Stomach (tissue), 4 donors: ENCODE results near the gene OR2M5.

Experiments
- EP300 ChIP-seq: sonication (generic); formaldehyde crosslinking; IDR thresholded peaks from one replicate; pipeline ENCODE4 v1.6.1; 2017; ENCODE audit warnings: antibody characterized with exemption
- POLR2A ChIP-seq, 4 donors: fragments of 450-650 bp; IDR thresholded peaks; one replicate each; pipeline ENCODE4 v1.6.1; 2016; ENCODE audit warnings: antibody characterized with exemption in 4 of 4, control low read depth in 2 of 4, mild to moderate bottlenecking in 1 of 4, moderate library complexity in 1 of 4
- TF ChIP-seq, protein P1 (sequence below), 7 experiments: fragments of 450-650 bp in 4 of 7; fragments of 200-600 bp in 3 of 7; sonication (generic) in 3 of 7; IDR thresholded peaks; one replicate each; pipeline ENCODE4 v1.5.1; 2016 to 2019; ENCODE audit warnings: antibody characterized with exemption in 7 of 7, control low read depth in 2 of 7, mild to moderate bottlenecking in 1 of 7

GRCh38 chr1:248189026-248189425 is 44.1 kb downstream of the OR2M5 start:
- TF ChIP-seq, protein P1, sequence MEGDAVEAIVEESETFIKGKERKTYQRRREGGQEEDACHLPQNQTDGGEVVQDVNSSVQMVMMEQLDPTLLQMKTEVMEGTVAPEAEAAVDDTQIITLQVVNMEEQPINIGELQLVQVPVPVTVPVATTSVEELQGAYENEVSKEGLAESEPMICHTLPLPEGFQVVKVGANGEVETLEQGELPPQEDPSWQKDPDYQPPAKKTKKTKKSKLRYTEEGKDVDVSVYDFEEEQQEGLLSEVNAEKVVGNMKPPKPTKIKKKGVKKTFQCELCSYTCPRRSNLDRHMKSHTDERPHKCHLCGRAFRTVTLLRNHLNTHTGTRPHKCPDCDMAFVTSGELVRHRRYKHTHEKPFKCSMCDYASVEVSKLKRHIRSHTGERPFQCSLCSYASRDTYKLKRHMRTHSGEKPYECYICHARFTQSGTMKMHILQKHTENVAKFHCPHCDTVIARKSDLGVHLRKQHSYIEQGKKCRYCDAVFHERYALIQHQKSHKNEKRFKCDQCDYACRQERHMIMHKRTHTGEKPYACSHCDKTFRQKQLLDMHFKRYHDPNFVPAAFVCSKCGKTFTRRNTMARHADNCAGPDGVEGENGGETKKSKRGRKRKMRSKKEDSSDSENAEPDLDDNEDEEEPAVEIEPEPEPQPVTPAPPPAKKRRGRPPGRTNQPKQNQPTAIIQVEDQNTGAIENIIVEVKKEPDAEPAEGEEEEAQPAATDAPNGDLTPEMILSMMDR (IDR thresholded peaks at IDR 0.05): no peak
- TF ChIP-seq POLR2A (IDR thresholded peaks at IDR 0.05) (no peak), EP300 (no peak)
